ENCODE results near the gene MCTP1. TPM values are rescaled to one million over a fixed set of nuclear protein-coding genes. Genes with fewer than 3 reads are reported as not detected.

The MCTP1 gene
- total RNA-seq, 4 donors from 2014 or later = 28.7 to 117 (median 48.2) TPM

- TF ChIP-seq POLR2A (IDR thresholded peaks at IDR 0.05) = no peak
- no peak for TF ChIP-seq EP300 (IDR thresholded peaks at IDR 0.05)
- TF ChIP-seq CTCF (IDR thresholded peaks at IDR 0.05) = no peak
- Histone ChIP-seq H3K36me3 (no peaks in the 10 kb centered on the region), H3K9me3 (no peaks in the 10 kb centered on the region), H3K4me1 (no peaks in the 10 kb centered on the region), H3K27ac (no peak overlapping the region), H3K4me3 (no peak overlapping the region), H3K27me3 (no peaks in the 10 kb centered on the region)
- DNase-seq (ENCODE audit: low spot score in 2 of 2) = no peak
- 81 to 83% methylated on average over 6 of the region's 6 CpGs for WGBS, 2 donors
Measured at GRCh38 chr5:94928891-94929290, 356.0 kb downstream of the MCTP1 start.

GRCh38 chr5:94920570-94920969 is 364.3 kb downstream of the MCTP1 start:
- Histone ChIP-seq H3K36me3 (no peaks in the 10 kb centered on the region), H3K9me3 (no peaks in the 10 kb centered on the region), H3K27ac (no peak overlapping the region), H3K4me1 (no peaks in the 10 kb centered on the region), H3K27me3 (no peaks in the 10 kb centered on the region), H3K4me3 (no peak overlapping the region)
- 88 to 95% methylated on average over 14 of the region's 14 CpGs for WGBS, 2 donors
- TF ChIP-seq EP300 (IDR thresholded peaks at IDR 0.05) (no peak), POLR2A (IDR thresholded peaks at IDR 0.05) (no peak)
- no peak for DNase-seq (ENCODE audit: low spot score in 2 of 2)

GRCh38 chr5:94916619-94917018 is 368.3 kb downstream of the MCTP1 start:
- Histone ChIP-seq H3K27ac (no peak overlapping the region), H3K36me3 (no peaks in the 10 kb centered on the region), H3K27me3 (no peaks in the 10 kb centered on the region), H3K4me1 (no peaks in the 10 kb centered on the region), H3K4me3 (no peak overlapping the region), H3K9me3 (no peaks in the 10 kb centered on the region)
- no peak for DNase-seq (ENCODE audit: low spot score in 2 of 2)
- WGBS, 2 donors = 93 to 97% methylated on average over 2 of the region's 2 CpGs
- TF ChIP-seq POLR2A (IDR thresholded peaks at IDR 0.05) (no peak), EP300 (IDR thresholded peaks at IDR 0.05) (no peak), CTCF (IDR thresholded peaks at IDR 0.05) (no peak)

GRCh38 chr5:94911276-94911675 is 373.6 kb downstream of the MCTP1 start:
- Histone ChIP-seq H3K36me3 (peaks cover 0 to 1% (median 0%) of the 10 kb centered on the region in 3 donors), H3K27ac (no peak overlapping the region), H3K4me3 (no peak overlapping the region), H3K4me1 (no peaks in the 10 kb centered on the region), H3K27me3 (no peaks in the 10 kb centered on the region), H3K9me3 (no peaks in the 10 kb centered on the region)
- TF ChIP-seq CTCF (IDR thresholded peaks at IDR 0.05) = no peak
- no peak for TF ChIP-seq EP300 (IDR thresholded peaks at IDR 0.05)
- no peak for TF ChIP-seq POLR2A (IDR thresholded peaks at IDR 0.05)
- DNase-seq (ENCODE audit: low spot score in 2 of 2) = no peak
- 80 to 87% methylated on average over 3 of the region's 3 CpGs for WGBS, 2 donors

GRCh38 chr5:94910721-94911120 is 374.2 kb downstream of the MCTP1 start:
- Histone ChIP-seq H3K27me3 (no peaks in the 10 kb centered on the region), H3K4me3 (no peak overlapping the region), H3K36me3 (peaks cover 0 to 7% (median 0%) of the 10 kb centered on the region in 3 donors), H3K27ac (no peak overlapping the region), H3K4me1 (no peaks in the 10 kb centered on the region), H3K9me3 (no peaks in the 10 kb centered on the region)
- no peak for DNase-seq (ENCODE audit: low spot score in 2 of 2)
- TF ChIP-seq EP300 (IDR thresholded peaks at IDR 0.05) (no peak), CTCF (IDR thresholded peaks at IDR 0.05) (no peak), POLR2A (IDR thresholded peaks at IDR 0.05) (no peak)

All from tibial nerve (tissue), 4 donors.